ENCODE measurements around the gene NLRP5. TPM values are rescaled to one million over a fixed set of nuclear protein-coding genes. Genes with fewer than 3 reads are reported as not detected.
"Not testable (repeated sequence)": the region's sequence is repeated elsewhere in the genome, so short reads cannot be mapped to it uniquely, and the experiment has no call there.

NLRP5 gene
- total RNA-seq (not detected), polyA plus RNA-seq (not detected)
- long read RNA-seq, donor 1 = 0 reads
- long read RNA-seq, donor 2 = 0 reads
- long read RNA-seq, donor 3 = 0 reads
- long read RNA-seq, donor 4 = 0 reads

DNA sequence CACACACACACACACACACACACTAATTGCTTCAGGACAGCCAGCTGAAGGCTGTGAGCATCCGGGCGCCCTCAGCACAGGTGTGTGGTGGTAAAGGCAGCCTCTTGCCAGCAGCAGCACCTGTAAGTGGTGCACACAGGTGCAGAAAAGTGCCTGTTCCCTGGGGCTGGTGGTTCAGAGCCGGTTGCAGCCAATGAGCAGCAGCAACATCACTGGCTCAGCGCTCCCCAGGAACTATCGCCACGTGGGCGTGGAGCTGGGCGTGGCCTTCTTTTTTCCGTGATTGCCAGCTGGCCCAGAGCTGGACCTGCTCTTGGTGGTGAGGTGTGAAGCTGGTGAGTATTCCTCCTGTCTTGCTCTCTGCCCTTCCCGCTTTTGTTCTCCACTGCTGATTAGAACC lies at the start of gene NLRP5:
TSS of gene NLRP5 (plus strand) at position 289 of the 400 bp plus-strand sequence.
- Histone ChIP-seq H3K27me3 (ENCODE audit: control insufficient read depth, insufficient read depth) (no peaks in the 10 kb centered on the region), H3K4me3 (ENCODE audit: low read length) (no peak within 1 kb of the TSS), H3K4me1 (ENCODE audit: control insufficient read depth, insufficient read depth, low read length) (no peaks in the 10 kb centered on the region), H3K27ac (ENCODE audit: low read length) (no peak within 1 kb of the TSS), H3K9me3 (ENCODE audit: control insufficient read depth, low read length) (no peaks in the 10 kb centered on the region)
- 45% methylated on average over 10 of the region's 10 CpGs for WGBS
- no peak for ATAC-seq
- DNase-seq = no peak
- intact Hi-C loops (cut with DNase I) = no loop called here

DNA sequence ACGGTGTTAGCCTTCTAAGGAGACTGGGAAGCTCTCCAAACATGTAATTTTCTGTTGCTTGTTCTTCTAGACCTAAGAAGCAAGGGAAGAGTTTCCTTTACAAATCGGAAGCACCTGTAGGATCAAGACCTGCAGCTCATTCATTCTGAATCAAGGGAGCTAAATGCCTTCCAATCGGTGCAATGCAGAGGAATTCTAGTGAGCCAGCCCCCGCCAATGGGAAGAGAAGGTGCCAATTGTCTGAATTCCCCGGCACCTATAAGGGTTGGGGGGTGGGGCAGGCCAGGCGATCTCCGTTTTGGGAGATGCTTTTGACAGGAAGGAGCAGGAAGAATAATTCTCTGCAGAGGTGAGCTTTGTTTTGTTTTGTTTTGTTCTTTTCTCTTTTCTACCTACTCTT lies 47.4 kb upstream of the NLRP5 start:
- DNase-seq (no peak), ATAC-seq (no peak)
- Histone ChIP-seq H3K4me1 (ENCODE audit: control insufficient read depth, insufficient read depth, low read length) (no peaks in the 10 kb centered on the region), H3K9me3 (ENCODE audit: control insufficient read depth, low read length) (peaks cover 2% of the 10 kb centered on the region), H3K4me3 (ENCODE audit: low read length) (no peak overlapping the region), H3K27me3 (ENCODE audit: control insufficient read depth, insufficient read depth) (no peaks in the 10 kb centered on the region), H3K27ac (ENCODE audit: low read length) (no peak overlapping the region)
- intact Hi-C loops (cut with DNase I) = no loop called here
- WGBS = 62% methylated on average over 7 of the region's 7 CpGs

DNA sequence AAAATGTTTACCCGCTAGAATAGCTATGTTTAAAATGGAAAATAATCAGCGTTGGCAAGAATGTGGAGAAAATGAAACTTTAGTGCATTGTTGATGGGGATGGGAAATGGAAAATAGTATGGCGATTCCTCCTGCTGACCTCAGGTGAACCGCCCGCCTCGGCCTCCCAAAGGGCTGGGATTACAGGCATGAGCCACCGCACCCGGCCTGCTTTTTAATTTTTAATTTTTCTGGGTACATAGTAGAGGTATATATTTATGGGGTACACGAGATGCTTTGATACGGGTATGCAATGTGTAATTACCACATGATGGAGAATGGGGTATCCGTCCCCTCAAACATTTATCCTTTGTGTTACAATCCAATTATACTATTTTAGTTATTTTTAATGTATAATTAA lies 46.3 kb upstream of the NLRP5 start:
- DNase-seq = no peak
- H3K27me3 ChIP-seq (ENCODE audit: control insufficient read depth, insufficient read depth) = no peaks in the 10 kb centered on the region
- intact Hi-C loops (cut with DNase I) = no loop called here
- no peak overlapping the region for H3K27ac ChIP-seq (ENCODE audit: low read length)
- no peak for ATAC-seq
- H3K4me3 ChIP-seq (ENCODE audit: low read length) = no peak overlapping the region
- H3K9me3 ChIP-seq (ENCODE audit: control insufficient read depth, low read length) = peaks cover 2% of the 10 kb centered on the region
- 89% methylated on average over 11 of the region's 11 CpGs for WGBS
- H3K4me1 ChIP-seq (ENCODE audit: control insufficient read depth, insufficient read depth, low read length) = no peaks in the 10 kb centered on the region

DNA sequence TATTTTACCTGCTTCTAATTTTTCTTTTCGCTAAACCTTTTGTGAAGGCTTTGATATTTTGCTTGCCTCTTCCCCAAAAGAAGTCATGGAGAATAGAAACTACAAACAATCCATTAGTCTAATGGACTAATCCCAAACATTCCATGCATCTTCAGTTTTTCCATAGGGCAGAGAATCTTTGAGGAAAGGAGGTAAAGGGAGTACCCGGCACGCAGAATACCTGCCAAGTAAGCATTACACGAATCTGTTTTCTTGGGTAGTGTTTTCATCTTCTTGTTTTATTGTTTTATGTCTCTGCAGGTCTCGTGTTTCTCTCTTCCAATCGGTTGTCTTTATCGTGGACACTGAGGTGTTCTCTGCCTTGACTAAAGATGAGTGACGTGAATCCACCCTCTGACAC lies 39.0 kb upstream of the NLRP5 start, which contains the start of gene NLRP8:
TSS of gene NLRP8 (plus strand) at position 301 of the 400 bp plus-strand sequence.
- Histone ChIP-seq H3K27ac (ENCODE audit: low read length) (no peak within 1 kb of the TSS), H3K27me3 (ENCODE audit: control insufficient read depth, insufficient read depth) (no peaks in the 10 kb centered on the region), H3K4me1 (ENCODE audit: control insufficient read depth, insufficient read depth, low read length) (no peaks in the 10 kb centered on the region), H3K4me3 (ENCODE audit: low read length) (no peak within 1 kb of the TSS), H3K9me3 (ENCODE audit: control insufficient read depth, low read length) (peaks cover 2% of the 10 kb centered on the region)
- ATAC-seq (no peak), DNase-seq (no peak)
- 74% methylated on average over 8 of the region's 8 CpGs for WGBS
- intact Hi-C loops (cut with DNase I) = no loop called here

DNA sequence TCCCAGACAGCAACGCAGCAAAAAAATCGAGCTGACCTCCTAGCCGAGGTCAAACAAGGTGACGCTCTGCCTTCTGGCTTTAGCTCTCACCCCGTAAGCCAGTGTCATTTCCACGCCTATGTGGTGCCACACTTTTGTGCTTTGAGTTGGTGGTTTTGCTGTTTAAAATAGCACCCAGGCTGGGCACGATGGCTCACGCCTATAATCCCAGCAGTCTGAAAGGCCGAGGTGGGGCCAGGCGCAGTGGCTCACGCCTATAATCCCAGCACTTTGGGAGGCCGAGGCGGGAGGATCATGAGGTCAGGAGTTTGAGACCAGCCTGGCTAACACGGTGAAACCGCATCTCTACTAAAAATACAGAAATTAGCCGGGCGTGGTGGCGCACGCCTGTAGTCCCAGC lies 36.0 kb upstream of the NLRP5 start:
- H3K9me3 ChIP-seq (ENCODE audit: control insufficient read depth, low read length); H3K4me3 ChIP-seq (ENCODE audit: low read length); H3K27ac ChIP-seq (ENCODE audit: low read length); H3K27me3 ChIP-seq (ENCODE audit: control insufficient read depth, insufficient read depth); H3K4me1 ChIP-seq (ENCODE audit: control insufficient read depth, insufficient read depth, low read length); DNase-seq; ATAC-seq; intact Hi-C loops (cut with DNase I): not testable (repeated sequence)
- 87% methylated on average over 19 of the region's 19 CpGs for WGBS

DNA sequence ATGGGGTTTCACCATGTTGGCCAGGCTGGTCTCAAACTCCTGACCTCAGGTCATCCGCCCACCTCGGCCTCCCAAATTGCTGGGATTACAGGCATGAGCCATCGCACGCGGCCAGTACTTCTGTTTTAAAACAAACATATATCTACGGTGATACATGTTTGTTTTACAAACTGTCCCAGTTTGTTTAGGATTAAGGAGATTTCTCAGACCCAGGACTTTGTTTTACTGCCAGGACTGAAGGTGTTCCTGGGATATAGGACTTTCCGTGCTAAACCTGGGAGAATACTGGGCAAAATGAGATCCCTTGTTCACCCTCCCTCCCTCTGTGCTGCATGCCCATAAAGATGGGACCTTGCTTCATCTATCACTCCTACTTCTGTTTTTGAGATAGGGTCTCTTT lies 30.1 kb upstream of the NLRP5 start:
- no peak for ATAC-seq
- H3K27ac ChIP-seq (ENCODE audit: low read length) = no peak overlapping the region
- H3K27me3 ChIP-seq (ENCODE audit: control insufficient read depth, insufficient read depth) = no peaks in the 10 kb centered on the region
- DNase-seq = no peak
- H3K9me3 ChIP-seq (ENCODE audit: control insufficient read depth, low read length) = no peaks in the 10 kb centered on the region
- H3K4me1 ChIP-seq (ENCODE audit: control insufficient read depth, insufficient read depth, low read length) = no peaks in the 10 kb centered on the region
- intact Hi-C loops (cut with DNase I) = no loop called here
- no peak overlapping the region for H3K4me3 ChIP-seq (ENCODE audit: low read length)
- WGBS = 93% methylated on average over 7 of the region's 7 CpGs

DNA sequence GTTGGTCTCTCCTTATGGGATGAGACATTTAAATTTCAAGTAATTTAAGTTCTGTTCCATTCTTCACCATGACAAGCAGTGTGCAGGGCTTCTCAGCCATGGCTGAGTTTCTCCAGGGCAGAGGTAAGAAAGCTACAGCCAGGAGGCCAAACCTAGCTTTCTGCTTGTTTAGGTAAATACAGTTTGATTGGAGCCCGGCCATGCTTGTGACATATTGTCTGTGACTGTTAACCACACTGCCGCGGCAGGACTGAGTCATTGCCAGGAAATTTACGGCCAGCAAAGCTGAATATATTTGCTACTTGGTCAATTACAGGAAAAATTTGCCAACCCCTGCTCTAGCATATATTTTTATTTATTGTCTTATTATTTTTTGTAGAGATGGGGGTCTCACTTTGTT lies 28.2 kb upstream of the NLRP5 start:
- Histone ChIP-seq H3K27me3 (ENCODE audit: control insufficient read depth, insufficient read depth) (no peaks in the 10 kb centered on the region), H3K4me3 (ENCODE audit: low read length) (no peak overlapping the region), H3K27ac (ENCODE audit: low read length) (no peak overlapping the region), H3K4me1 (ENCODE audit: control insufficient read depth, insufficient read depth, low read length) (no peaks in the 10 kb centered on the region), H3K9me3 (ENCODE audit: control insufficient read depth, low read length) (no peaks in the 10 kb centered on the region)
- DNase-seq = no peak
- intact Hi-C loops (cut with DNase I) = no loop called here
- ATAC-seq = no peak
- WGBS = 77% methylated on average over 4 of the region's 4 CpGs

DNA sequence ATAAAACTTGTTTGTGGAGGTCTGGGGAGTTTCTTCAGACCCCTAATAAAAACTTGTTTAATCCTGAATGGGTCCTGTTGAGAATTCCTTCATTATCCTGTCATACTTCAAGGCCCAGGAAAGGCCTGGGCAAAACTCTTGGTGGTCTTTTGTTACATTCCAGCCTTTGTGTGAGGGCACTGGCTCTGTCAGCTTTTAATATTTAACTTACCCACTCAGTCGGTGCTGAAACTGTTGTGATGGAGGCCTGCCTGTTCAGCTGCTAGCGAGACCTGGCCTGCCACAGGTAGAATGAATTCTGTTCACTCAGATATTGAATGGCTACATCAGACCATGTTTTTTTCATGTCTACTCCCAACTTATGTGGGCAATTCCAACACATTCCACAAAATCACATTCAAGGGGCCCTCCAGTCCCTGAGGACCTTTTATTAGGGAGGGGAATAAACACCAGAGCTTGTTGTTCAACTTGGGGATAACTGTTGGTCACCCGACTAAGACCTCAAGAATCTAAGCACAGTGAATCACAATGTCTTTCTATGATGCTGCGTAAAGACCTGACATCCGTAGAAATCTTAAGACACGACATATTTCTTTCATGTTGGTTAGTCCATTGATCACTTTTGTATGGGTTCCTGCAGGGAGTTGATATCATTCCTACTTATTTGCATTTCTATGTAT lies 26.4 kb upstream of the NLRP5 start:
- H3K4me1 ChIP-seq (ENCODE audit: control insufficient read depth, insufficient read depth, low read length) = no peaks in the 10 kb centered on the region
- H3K4me3 ChIP-seq (ENCODE audit: low read length) = no peak overlapping the region
- ATAC-seq (no peak), DNase-seq (no peak)
- H3K9me3 ChIP-seq (ENCODE audit: control insufficient read depth, low read length) = no peaks in the 10 kb centered on the region
- H3K27ac ChIP-seq (ENCODE audit: low read length) = no peak overlapping the region
- intact Hi-C loops (cut with DNase I) = no loop called here
- 84% methylated on average over 6 of the region's 6 CpGs for WGBS
- no peaks in the 10 kb centered on the region for H3K27me3 ChIP-seq (ENCODE audit: control insufficient read depth, insufficient read depth)

DNA sequence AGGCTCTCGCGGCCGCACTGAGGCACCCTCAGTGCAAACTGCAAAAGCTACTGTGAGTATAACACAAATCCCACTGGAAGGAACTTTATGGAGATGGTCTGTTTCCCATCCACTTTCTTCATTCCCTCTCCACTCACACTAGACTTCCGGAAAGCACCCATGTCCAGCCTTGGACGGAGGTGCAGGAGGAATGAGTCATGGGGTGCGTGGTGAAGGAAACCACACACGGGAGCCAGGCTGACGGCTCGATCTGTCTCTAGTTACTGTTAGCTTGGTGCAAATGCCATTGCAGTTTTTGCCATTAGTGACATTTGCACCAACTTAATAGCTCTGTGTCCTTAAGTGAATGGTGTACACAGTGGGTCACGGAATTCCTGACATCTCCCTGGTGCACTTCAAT lies 24.4 kb upstream of the NLRP5 start:
- intact Hi-C loops (cut with DNase I) = no loop called here
- DNase-seq = no peak
- no peaks in the 10 kb centered on the region for H3K4me1 ChIP-seq (ENCODE audit: control insufficient read depth, insufficient read depth, low read length)
- 93% methylated on average over 10 of the region's 10 CpGs for WGBS
- H3K27ac ChIP-seq (ENCODE audit: low read length) = no peak overlapping the region
- no peaks in the 10 kb centered on the region for H3K9me3 ChIP-seq (ENCODE audit: control insufficient read depth, low read length)
- no peak for ATAC-seq
- no peak overlapping the region for H3K4me3 ChIP-seq (ENCODE audit: low read length)
- no peaks in the 10 kb centered on the region for H3K27me3 ChIP-seq (ENCODE audit: control insufficient read depth, insufficient read depth)

DNA sequence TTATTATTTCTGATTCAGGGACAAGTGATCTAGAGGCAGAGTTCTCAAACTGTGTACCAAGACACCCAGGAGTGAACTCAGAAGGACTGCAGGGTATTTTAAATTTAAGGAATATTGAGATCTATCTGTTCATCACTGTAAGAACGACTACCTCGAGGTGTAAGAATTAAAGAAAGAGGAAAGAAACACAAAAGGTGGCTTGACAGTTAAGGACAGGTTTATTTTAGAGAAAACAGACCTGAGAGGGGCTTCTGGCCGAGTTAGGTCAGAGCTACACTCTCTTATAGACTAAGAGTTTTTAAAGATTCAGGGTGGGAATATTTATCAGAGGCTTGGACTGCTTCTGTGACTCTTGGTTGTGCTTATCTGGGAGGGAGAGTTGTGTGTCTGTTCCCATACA lies 12.6 kb upstream of the NLRP5 start:
- H3K27ac ChIP-seq (ENCODE audit: low read length) = no peak overlapping the region
- no peaks in the 10 kb centered on the region for H3K9me3 ChIP-seq (ENCODE audit: control insufficient read depth, low read length)
- ATAC-seq (no peak), DNase-seq (no peak)
- no peaks in the 10 kb centered on the region for H3K4me1 ChIP-seq (ENCODE audit: control insufficient read depth, insufficient read depth, low read length)
- H3K4me3 ChIP-seq (ENCODE audit: low read length) = no peak overlapping the region
- 39% methylated on average over 3 of the region's 3 CpGs for WGBS
- H3K27me3 ChIP-seq (ENCODE audit: control insufficient read depth, insufficient read depth) = no peaks in the 10 kb centered on the region
- intact Hi-C loops (cut with DNase I) = no loop called here

DNA sequence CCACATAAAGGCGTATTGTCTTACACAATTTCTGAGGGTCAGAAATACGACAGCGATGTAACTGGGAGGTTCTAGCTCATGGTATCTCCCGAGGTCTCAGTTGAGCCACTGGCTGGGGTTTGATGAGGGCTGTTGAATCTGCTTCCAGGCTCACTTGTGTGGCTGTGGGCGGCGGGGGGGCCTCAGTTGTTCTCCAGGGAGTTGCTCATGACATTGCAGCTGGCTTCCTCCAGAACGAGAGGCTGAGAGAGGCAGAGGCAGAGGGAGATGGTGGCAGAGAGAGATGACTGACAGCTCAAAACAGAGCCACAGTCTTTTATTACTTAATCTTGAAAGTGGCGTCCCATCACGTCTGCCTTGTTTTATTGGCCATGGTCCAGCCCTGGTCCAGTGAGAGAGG lies 6.2 kb upstream of the NLRP5 start:
- DNase-seq (no peak), ATAC-seq (no peak)
- H3K27me3 ChIP-seq (ENCODE audit: control insufficient read depth, insufficient read depth) = no peaks in the 10 kb centered on the region
- intact Hi-C loops (cut with DNase I) = no loop called here
- WGBS = 75% methylated on average over 9 of the region's 9 CpGs
- H3K4me1 ChIP-seq (ENCODE audit: control insufficient read depth, insufficient read depth, low read length) = no peaks in the 10 kb centered on the region
- peaks cover 3% of the 10 kb centered on the region for H3K9me3 ChIP-seq (ENCODE audit: control insufficient read depth, low read length)
- H3K27ac ChIP-seq (ENCODE audit: low read length) = no peak overlapping the region
- no peak overlapping the region for H3K4me3 ChIP-seq (ENCODE audit: low read length)

DNA sequence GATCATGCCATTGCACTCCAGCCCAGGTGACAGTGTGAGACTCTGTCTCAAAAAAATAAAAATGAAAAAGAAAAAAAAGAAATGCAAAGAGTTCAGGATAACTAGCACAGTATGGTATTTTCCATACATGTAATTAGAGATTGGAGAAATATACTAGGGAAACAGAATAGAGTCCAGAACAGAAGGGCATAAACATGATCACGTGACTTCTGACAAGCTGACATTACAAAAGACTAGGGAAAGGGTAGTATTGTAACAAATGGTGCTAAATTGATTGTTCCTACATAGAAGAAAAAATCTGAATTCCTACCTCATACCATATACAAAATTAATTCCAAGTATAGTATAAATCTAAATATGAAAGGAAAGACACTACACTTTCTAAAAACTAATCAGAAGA lies 1.3 kb upstream of the NLRP5 start:
- intact Hi-C loops (cut with DNase I) = no loop called here
- no peak overlapping the region for H3K4me3 ChIP-seq (ENCODE audit: low read length)
- no peaks in the 10 kb centered on the region for H3K4me1 ChIP-seq (ENCODE audit: control insufficient read depth, insufficient read depth, low read length)
- H3K27me3 ChIP-seq (ENCODE audit: control insufficient read depth, insufficient read depth) = no peaks in the 10 kb centered on the region
- H3K9me3 ChIP-seq (ENCODE audit: control insufficient read depth, low read length) = no peaks in the 10 kb centered on the region
- ATAC-seq (no peak), DNase-seq (no peak)
- 61% methylated on average over 1 of the region's 1 CpG for WGBS
- no peak overlapping the region for H3K27ac ChIP-seq (ENCODE audit: low read length)
